ENCODE measurements around the gene OR14C36. TPM values are rescaled to one million over a fixed set of nuclear protein-coding genes. Genes with fewer than 3 reads are reported as not detected.

Gene OR14C36
- total and polyA plus RNA-seq, 4 donors, result not detected

DNA sequence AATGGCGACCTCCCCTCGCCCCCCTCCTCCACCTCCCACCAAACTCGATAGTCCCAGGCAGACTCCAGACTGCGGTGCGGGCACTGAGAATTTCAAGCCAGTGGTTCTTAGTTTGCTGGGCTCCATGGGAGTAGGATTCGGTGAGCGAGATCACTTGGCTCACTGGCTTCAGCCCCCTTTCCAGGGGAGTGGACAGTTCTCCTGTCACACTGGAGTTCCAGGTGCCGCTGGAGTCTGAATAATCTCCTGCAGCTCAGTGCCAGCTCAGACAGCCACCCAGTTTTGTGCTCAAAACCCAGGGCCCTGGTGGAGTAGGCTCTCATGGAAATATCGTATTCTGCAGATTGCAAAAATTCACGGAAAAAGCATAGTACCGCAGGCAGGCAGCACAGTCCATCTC is 31.8 kb upstream of the OR14C36 start:
- H3K9me3 ChIP-seq (ENCODE audit: control insufficient read depth in 4 of 4, low read length in 3 of 4), result peaks cover 0 to 2% (median 0%) of the 10 kb centered on the region in 4 donors
- H3K36me3 ChIP-seq (ENCODE audit: control insufficient read depth in 4 of 4, insufficient read depth in 3 of 4, low read depth in 1 of 4, low read length in 3 of 4), result no peaks in the 10 kb centered on the region
- no peak overlapping the region for H3K27ac ChIP-seq (ENCODE audit: low read depth in 1 of 2, low read length in 2 of 2)
- H3K27me3 ChIP-seq (ENCODE audit: control insufficient read depth in 4 of 4, insufficient read depth in 4 of 4, low read length in 3 of 4), result no peaks in the 10 kb centered on the region
- TF ChIP-seq RAD21 (IDR thresholded peaks at IDR 0.05) (no peak), RXRA (IDR thresholded peaks at IDR 0.05) (no peak)
- H3K4me3 ChIP-seq (ENCODE audit: low read depth in 1 of 3, low read length in 3 of 3), result no peak overlapping the region
- H3K4me1 ChIP-seq (ENCODE audit: control insufficient read depth in 4 of 4, insufficient read depth in 4 of 4, low read length in 3 of 4), result no peaks in the 10 kb centered on the region
- DNase-seq (ENCODE audit: low spot score), result no peak
- 83% methylated on average over 11 of the region's 11 CpGs for WGBS
- H3K9ac ChIP-seq (ENCODE audit: low read depth in 1 of 2, low read length in 2 of 2), result no peak overlapping the region

- TF ChIP-seq TAF1 (conservative IDR thresholded peaks at IDR 0.05), result no peak
- TF ChIP-seq, protein P1, sequence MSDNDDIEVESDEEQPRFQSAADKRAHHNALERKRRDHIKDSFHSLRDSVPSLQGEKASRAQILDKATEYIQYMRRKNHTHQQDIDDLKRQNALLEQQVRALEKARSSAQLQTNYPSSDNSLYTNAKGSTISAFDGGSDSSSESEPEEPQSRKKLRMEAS (IDR thresholded peaks at IDR 0.05), result no peak
- TF ChIP-seq FOXA2 (IDR thresholded peaks at IDR 0.05), result no peak
- no peak for TF ChIP-seq JUND (IDR thresholded peaks at IDR 0.05)
- no peak for TF ChIP-seq ZBTB33 (IDR thresholded peaks at IDR 0.05)
- TF ChIP-seq RAD21 (IDR thresholded peaks at IDR 0.05), result no peak
- TF ChIP-seq ATF3 (IDR thresholded peaks at IDR 0.05), result no peak
- TF ChIP-seq CTCF (IDR thresholded peaks at IDR 0.05; ENCODE audit: low read depth, low read length, missing input control), result no peak
- no peak for TF ChIP-seq EGR1 (IDR thresholded peaks at IDR 0.05; ENCODE audit: low read depth in 2 of 2)
- no peak for TF ChIP-seq FOXA1 (IDR thresholded peaks at IDR 0.05)
- no peak for TF ChIP-seq NR2F2 (IDR thresholded peaks at IDR 0.05)
- Histone ChIP-seq H3K4me1 (ENCODE audit: control insufficient read depth in 4 of 4, insufficient read depth in 4 of 4, low read length in 3 of 4) (no peaks in the 10 kb centered on the region), H3K27me3 (ENCODE audit: control insufficient read depth in 4 of 4, insufficient read depth in 4 of 4, low read length in 3 of 4) (no peaks in the 10 kb centered on the region), H3K27ac (ENCODE audit: low read depth in 1 of 2, low read length in 2 of 2) (no peak within 1 kb of the TSS), H3K4me3 (ENCODE audit: low read depth in 1 of 3, low read length in 3 of 3) (no peak within 1 kb of the TSS), H3K9me3 (ENCODE audit: control insufficient read depth in 4 of 4, low read length in 3 of 4) (no peaks in the 10 kb centered on the region), H3K9ac (ENCODE audit: low read depth in 1 of 2, low read length in 2 of 2) (no peak within 1 kb of the TSS), H3K36me3 (ENCODE audit: control insufficient read depth in 4 of 4, insufficient read depth in 3 of 4, low read depth in 1 of 4, low read length in 3 of 4) (no peaks in the 10 kb centered on the region)
- DNase-seq (ENCODE audit: low spot score), result no peak
- 83% methylated on average over 1 of the region's 1 CpG for WGBS
Measured at GRCh38 chr1:248324468-248324867, 24.1 kb upstream of the OR14C36 start, which contains the start of gene OR2M7. OR2M7 (minus strand) TSS chr1:248324568; CDS start chr1:248324568, 0 bp downstream.

DNA sequence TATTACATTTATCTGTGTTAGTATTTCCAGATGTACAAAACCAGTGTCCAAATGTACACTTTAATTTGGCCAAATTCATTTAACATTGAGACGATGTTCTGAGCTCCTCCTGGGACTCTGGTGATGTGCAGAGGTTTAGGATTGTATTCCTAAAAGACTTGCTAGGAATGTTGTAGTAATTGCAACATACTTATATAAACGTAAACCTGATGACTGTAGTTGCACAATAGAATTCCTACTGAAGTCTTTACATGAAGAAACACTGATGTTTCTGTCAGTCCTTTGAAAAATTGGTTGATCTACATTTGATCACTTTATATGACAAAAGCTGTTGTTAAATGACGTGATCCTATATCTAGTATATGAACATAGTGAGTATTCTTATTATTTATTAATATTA is 5.1 kb upstream of the OR14C36 start:
- no peak overlapping the region for H3K4me3 ChIP-seq (ENCODE audit: low read depth in 1 of 3, low read length in 3 of 3)
- H3K9ac ChIP-seq (ENCODE audit: low read depth in 1 of 2, low read length in 2 of 2), result no peak overlapping the region
- H3K9me3 ChIP-seq (ENCODE audit: control insufficient read depth in 4 of 4, low read length in 3 of 4), result no peaks in the 10 kb centered on the region
- no peak for TF ChIP-seq HNF4G (IDR thresholded peaks at IDR 0.05)
- no peaks in the 10 kb centered on the region for H3K27me3 ChIP-seq (ENCODE audit: control insufficient read depth in 4 of 4, insufficient read depth in 4 of 4, low read length in 3 of 4)
- DNase-seq (ENCODE audit: low spot score), result no peak
- H3K36me3 ChIP-seq (ENCODE audit: control insufficient read depth in 4 of 4, insufficient read depth in 3 of 4, low read depth in 1 of 4, low read length in 3 of 4), result no peaks in the 10 kb centered on the region
- no peaks in the 10 kb centered on the region for H3K4me1 ChIP-seq (ENCODE audit: control insufficient read depth in 4 of 4, insufficient read depth in 4 of 4, low read length in 3 of 4)
- no peak overlapping the region for H3K27ac ChIP-seq (ENCODE audit: low read depth in 1 of 2, low read length in 2 of 2)
- WGBS, result 48% methylated on average over 3 of the region's 3 CpGs
